ENCODE data around the gene PIEZO1.

Gene PIEZO1

GRCh38 chr16:88696441-88696840 lies 88.6 kb downstream of the PIEZO1 start:
- H3K9me3 ChIP-seq: no peaks in the 10 kb centered on the region
- H3K4me3 ChIP-seq: no peak overlapping the region
- DNase-seq: no peak
- peaks cover 20 to 58% (median 32%) of the 10 kb centered on the region in 3 donors for H3K36me3 ChIP-seq
- H3K27ac ChIP-seq: no peak overlapping the region
- intact Hi-C loops (cut with DNase I; ENCODE audit: low total_unique reads): no loop called here
- peaks cover 0 to under 1% (median 0%) of the 10 kb centered on the region in 4 donors for H3K4me1 ChIP-seq
- no peak for TF ChIP-seq CTCF (IDR thresholded peaks at IDR 0.05)
- H3K27me3 ChIP-seq: peaks cover 0 to 18% of the 10 kb centered on the region in 2 donors

- no peak overlapping the region for H3K4me3 ChIP-seq
- peaks cover 0 to 25% of the 10 kb centered on the region in 2 donors for H3K27me3 ChIP-seq
- no peaks in the 10 kb centered on the region for H3K9me3 ChIP-seq
- no peaks in the 10 kb centered on the region for H3K4me1 ChIP-seq
- intact Hi-C loops (cut with DNase I; ENCODE audit: low total_unique reads): no loop called here
- peaks cover 20 to 53% (median 32%) of the 10 kb centered on the region in 3 donors for H3K36me3 ChIP-seq
- no peak for DNase-seq
- H3K27ac ChIP-seq: no peak overlapping the region
- no peak for TF ChIP-seq CTCF (IDR thresholded peaks at IDR 0.05)
These were observed 89.3 kb downstream of the PIEZO1 start for GRCh38 chr16:88695753-88696152.

GRCh38 chr16:88695218-88695617 lies 89.8 kb downstream of the PIEZO1 start:
- Histone ChIP-seq H3K27ac (no peak overlapping the region), H3K36me3 (peaks cover 20 to 47% (median 32%) of the 10 kb centered on the region in 3 donors), H3K9me3 (no peaks in the 10 kb centered on the region), H3K4me3 (no peak overlapping the region), H3K4me1 (no peaks in the 10 kb centered on the region), H3K27me3 (peaks cover 0 to 30% of the 10 kb centered on the region in 2 donors)
- TF ChIP-seq CTCF (IDR thresholded peaks at IDR 0.05): no peak
- intact Hi-C loops (cut with DNase I; ENCODE audit: low total_unique reads): no loop called here
- DNase-seq: no peak

- Histone ChIP-seq H3K9me3 (no peaks in the 10 kb centered on the region), H3K36me3 (peaks cover 14 to 40% (median 31%) of the 10 kb centered on the region in 3 donors), H3K27ac (no peak overlapping the region), H3K27me3 (peaks cover 0 to 37% of the 10 kb centered on the region in 2 donors), H3K4me1 (no peaks in the 10 kb centered on the region), H3K4me3 (no peak overlapping the region)
- no peak for DNase-seq
- no peak for TF ChIP-seq CTCF (IDR thresholded peaks at IDR 0.05)
- intact Hi-C loops (cut with DNase I; ENCODE audit: low total_unique reads): no loop called here
These were observed 90.6 kb downstream of the PIEZO1 start for GRCh38 chr16:88694221-88695087.

GRCh38 chr16:88693420-88694177 lies 91.4 kb downstream of the PIEZO1 start:
- Histone ChIP-seq H3K9me3 (no peaks in the 10 kb centered on the region), H3K36me3 (peaks cover 12 to 31% (median 22%) of the 10 kb centered on the region in 3 donors), H3K4me1 (no peaks in the 10 kb centered on the region), H3K27ac (no peak overlapping the region), H3K27me3 (peaks cover 0 to 44% of the 10 kb centered on the region in 2 donors), H3K4me3 (no peak overlapping the region)
- intact Hi-C loops (cut with DNase I; ENCODE audit: low total_unique reads): no loop called here
- TF ChIP-seq CTCF (IDR thresholded peaks at IDR 0.05): no peak
- no peak for DNase-seq

Data from tibial artery (tissue), 4 donors.